HUDEP-2 (cell line): ENCODE results near the gene IDNK.
A peak's percentile ranks its signal among the peaks of the same experiment; 100 is the strongest.

Source experiments
- DNase-seq, 76 experiments: peaks; one replicate each; lab custom pipeline; 2025; ENCODE audit not compliant: unreplicated experiment in 76 of 76; lab: John Stamatoyannopoulos, UW

The IDNK gene

DNA sequence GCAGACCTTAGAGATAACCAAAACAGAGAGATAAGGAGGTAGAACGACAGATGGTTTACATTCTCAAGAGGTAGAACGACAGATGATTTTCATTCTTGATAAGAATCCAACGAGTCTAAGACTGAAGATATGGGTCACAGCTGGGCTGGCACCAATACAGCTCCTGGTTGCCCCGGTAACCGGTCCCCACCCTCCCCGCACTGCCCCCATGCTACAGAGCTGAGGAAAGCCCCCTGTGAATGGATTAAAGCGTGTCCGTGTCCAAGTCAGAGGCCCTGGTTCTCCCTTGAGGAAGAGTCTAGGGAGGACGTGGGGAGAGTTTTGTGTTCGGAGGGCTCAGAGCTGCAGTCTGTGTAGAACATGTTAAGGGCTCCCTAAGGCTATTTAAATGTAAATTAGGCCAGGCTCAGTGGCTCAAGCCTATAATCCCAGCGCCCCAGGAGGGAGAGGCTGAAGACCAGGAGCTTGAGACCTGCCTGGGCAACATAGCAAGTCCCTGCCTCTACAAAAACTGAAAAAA, 8.1 kb downstream of the IDNK start:
- peak in 61 of 76 experiments; percentile 6 to 79 (median 38) for DNase-seq

DNA sequence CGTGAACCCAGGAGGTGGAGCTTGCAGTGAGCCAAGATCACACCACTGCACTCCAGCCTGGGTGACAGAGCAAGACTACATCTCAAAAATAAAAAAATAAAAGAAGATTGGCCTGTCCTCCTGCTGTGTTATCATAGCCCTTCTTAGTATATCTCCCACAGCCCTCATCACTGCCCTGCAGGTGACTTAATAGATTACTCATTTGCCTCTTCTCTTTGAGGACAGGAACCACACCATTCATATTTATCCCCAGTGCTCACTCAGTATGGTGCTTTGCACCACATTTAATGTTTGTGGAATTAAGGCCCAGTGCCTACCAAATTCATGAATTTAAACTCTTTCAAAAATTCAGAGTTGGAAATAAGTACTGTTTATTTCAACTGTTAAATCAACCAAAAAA, 10.3 kb downstream of the IDNK start:
- DNase-seq = peak in 11 of 76 experiments; percentile 3 to 58 (median 22)

DNA sequence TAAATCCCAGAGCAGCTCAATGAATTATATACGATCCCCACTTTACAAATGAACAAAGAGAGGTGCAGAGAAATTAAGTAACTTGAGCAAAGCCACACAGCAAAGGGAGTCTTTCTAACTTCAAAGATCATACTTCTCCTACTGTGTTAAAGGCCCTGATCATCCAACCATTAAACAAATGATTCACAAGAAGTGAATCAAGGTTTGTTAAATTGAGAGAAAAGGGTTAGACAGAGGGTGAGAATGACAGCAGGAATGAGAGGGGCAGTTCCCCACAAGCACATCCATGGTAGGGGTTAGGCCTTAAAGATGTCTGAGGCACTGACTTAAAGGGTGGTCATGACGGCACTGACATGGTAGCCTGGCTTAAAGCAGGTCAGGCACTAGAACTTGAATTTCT, 10.7 kb downstream of the IDNK start:
- DNase-seq = no peak

DNA sequence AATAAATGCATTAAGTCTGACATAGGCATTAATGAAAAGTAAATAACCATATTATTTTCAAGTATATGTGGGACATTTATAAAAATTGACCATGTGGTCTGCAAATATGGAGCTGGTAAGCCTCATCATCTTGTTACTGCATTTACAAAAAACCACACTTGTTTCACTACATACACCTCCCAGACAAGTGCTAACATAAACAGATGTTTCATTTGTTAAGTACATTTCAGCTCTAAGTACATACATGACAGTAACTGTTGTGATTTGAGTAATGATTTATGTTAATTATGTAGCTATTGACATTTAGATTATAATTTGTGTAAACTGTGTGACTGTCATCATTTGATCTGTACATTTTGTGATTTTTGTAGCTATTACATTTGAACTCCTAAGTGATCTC, 13.9 kb downstream of the IDNK start:
- no peak for DNase-seq

DNA sequence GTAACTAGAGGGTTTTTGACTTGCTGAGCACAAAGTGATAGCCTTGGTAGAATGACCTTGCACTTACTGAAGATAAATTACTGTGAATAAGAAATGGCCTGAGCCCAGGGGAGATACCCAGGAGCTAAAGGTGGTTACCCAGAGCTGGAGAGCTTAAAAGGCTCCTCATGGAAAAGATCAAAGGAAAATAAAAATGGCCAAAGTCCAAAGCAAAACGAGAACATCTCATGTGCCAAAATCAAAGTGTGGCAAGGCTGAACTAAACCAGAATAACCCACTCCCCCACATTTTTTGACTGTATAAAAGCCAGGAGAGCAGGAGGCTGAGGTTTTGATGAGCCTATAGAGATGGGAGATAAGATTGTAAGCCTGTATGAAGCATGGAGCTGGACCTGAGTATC, 14.4 kb downstream of the IDNK start:
- DNase-seq = no peak

DNA sequence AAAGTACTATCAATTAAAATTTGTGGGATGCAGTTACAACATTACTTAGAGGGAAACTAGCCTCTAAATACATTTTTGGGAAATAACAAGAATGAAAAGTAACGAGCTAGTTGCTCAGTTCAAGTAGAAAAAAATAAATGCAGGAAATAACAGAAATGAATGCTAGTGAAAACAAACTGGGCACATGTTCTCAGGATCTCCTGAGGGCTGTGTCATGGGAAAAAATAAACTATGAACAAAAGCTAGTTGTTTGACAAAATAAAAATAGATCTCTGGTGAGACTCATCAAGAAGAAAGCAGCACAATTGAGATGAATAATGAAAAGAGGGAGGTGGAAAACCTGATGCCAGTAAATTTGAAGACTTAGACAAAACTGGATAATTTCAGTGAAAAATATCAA, 16.3 kb downstream of the IDNK start:
- no peak for DNase-seq

DNA sequence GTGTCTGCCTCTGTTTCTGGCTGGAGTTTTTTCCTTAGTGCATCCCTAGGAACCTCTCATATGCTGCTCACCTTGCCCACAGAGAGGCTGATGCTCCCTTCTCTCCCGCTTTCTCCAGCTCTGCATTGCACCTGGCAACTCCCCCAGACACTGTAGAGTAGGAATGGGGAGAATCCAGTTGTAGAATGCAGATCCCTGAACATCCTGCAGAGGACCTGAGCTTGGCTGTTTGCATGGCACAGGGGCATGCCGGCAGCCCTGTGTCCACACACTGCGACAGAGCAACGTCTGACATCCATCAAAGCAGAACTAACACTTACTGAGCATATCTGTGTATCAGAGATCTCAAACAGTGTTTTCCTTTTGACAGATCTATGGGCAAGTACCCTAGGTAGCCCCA, 19.9 kb downstream of the IDNK start:
- no peak for DNase-seq

DNA sequence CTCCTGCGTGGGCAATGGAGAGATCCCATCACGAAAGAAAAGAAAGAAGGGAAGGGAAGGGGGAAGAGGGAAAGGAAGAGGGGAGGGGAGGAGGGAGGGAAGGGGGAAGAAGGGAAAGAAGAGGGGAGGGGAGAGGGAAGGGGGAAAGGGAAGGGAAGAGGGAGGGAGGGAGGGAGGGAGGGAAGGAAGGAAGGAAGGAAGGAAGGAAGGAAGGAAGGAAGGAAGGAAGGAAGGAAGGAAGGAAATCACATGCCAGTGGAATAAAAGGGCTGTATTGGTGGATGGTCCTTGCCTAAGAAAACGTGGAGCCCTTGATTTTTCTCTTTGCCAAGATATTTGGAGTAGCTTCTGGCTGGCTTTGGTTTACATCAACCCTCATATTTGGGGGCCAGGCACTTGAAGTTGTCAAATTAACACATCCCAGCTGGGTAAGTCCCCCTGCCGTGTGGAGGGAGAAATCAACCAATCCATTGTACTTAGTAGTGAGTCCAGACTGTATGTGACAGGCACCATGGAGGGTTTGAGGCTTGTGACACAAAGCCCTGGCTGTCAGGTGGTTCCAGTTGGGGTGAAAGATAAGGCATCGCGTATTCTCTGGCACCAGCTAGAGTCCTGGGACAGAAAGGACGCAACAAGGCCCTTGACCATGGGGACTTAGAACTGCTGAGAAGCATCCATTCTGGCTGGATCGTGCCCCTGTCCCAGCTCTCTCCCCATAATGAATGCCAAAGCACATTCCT, 23.7 kb downstream of the IDNK start:
- peak in 2 of 76 experiments; percentile 2 to 12 for DNase-seq

DNA sequence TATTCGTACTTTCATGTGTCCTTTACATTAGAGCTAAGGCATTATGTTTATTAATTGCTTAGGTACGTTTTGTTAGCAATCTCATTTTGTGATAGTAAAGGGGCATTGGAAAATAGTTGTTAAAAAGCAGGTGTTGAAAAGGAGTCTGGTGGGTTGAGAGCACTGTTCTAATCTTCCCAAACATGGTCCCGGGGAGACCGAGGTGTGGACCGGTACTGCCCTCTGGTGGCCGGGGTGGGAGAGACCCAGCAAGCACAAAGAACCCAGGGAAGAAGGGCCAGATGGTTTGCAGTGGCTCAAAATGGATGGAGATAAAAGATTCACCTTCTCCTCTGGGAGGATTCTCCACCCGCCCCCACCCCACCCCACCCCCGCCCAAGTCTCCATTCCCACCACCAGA, 26.1 kb downstream of the IDNK start:
- peak in 68 of 76 experiments; percentile 1 to 80 (median 56) for DNase-seq

DNA sequence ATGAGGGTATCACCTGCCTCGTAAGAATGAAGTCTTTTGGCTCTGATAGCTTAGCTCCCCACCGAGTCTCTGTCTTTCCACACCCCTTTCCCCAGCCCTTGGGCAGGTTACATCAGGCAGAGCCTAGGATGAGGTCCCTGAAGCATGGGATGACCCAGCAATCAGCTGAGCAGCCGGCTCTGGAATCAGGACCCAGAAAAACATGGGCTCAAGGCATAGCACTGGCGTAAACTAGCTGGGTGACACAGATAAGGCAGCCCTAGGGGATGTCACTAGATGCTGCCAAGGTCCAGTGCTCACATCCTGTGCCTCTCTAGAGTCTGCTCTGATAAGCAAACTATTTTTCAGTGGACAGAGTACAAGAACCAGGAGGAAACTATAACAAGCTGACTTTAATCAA, 26.6 kb downstream of the IDNK start:
- peak in 66 of 76 experiments; percentile 3 to 80 (median 41) for DNase-seq

DNA sequence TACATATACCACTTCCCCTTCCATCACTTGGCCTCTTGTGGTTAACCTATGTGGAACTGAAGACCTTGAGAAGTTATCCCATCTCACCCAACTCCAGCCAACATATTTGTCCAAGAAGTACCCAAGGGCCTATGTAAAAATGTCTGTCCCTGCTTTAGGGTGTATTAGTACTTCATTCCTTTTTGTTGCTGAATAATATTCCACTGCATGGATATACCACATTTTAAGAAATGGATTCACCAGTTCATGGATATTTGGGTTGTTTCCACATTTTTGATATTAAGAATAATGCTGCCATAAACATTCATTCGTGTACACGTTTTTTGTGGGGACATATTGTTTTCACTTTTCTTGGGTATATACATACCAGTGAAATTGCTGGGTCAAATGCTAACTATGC, 28.6 kb downstream of the IDNK start:
- no peak for DNase-seq

DNA sequence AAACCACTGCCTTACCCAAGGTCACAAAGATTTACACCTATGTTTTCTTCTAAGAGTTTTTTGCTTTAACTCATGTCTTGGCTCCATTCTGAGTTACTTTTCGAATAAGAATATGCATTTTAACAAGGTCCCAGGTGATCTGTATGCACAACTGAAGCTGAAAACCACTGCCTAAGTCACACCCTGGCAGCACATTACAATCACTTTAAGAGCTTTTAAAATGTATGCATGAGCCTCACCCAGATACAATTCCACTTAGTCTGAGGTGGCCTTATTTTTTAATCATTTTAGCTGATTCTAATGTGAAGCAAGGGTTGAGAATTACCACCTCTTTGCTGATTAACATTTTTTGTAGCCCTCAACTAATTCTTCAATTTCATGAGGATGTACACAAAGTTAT, 29.5 kb downstream of the IDNK start:
- no peak for DNase-seq

DNA sequence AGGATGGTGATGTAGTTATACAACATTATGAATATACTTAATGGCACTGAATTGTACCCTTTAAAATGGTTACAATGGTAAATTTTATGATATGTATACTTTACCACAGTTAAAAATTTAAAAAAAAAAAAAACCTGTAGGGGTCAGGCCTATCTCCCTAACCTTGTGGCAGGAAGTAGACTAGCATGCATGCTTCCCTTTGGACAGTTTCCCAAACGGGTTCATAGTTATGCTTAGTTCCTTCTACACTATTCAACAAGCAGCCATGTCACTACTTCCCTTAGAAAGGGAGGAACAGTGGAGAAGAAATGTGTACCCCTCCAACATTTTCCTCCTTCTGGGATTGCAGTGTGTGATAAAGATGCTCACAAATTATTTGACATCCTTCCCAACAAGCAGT, 32.5 kb downstream of the IDNK start:
- no peak for DNase-seq

DNA sequence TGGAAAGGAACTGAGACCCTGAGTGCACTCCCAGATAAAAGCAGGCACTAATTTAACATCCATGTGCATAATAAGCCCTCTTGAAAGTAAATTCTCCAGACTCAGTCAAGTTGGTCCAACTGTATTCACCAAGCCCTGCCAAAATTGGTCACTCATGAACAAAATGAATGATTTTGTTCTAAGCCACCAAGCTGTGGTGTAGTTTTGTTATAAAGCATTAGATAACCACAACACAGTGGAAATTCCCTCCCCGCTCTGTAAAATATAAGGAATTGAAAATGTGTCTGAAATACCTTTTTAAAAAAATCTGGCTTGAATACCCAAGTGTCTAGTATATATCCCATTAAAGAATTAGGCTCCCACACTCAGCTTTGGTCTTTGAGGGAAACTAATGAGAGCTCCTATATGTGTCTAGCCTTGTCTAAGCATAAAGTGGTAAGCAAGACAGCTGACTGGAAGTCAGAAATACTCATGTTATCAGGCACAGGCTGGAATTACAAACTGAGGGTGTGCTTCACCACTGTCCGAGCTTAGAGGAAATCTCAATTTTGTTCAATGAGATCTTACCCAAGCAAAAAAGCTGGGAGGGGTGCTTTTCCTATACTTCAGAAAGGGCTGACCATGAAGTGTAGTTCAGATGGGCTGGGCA, 33.2 kb downstream of the IDNK start:
- no peak for DNase-seq

DNA sequence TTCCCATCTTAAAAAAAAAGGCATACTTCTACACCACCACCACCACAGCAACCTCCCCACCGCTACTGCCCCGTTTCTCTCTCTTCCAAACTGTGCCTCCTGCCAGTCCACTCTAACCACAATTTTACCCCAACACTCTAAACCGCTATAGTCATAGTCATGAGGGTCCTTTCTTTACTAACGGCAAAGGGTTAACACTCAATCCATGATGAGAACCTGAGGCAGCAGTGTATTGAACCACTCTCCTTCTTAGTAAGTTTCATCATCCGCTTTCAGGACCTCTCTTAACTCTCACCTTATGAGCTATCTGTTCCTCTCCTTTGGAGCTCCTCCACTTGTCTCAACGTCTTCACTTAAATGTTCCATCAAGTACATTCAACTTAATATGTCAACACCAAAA, 34.0 kb downstream of the IDNK start:
- no peak for DNase-seq

DNA sequence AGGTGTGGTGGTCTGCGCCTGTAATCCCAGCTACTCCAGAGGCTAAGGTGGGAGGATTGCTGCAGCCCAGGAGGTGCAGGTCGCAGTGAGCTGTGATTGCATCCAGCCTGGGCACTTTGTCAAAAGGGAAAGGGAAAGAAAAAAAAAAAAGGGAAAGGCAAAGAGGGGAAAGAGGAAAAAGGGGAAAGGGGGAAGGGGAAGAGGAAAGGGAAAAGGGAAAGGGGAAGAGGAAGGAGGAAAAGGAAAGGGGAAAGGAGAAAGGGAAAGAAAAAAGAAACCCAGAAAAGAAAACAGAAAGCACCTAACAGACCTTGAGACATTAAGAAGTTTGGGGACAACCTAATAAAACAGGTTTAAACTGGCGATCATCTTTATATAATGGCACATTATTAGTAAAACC, 40.0 kb downstream of the IDNK start:
- no peak for DNase-seq

DNA sequence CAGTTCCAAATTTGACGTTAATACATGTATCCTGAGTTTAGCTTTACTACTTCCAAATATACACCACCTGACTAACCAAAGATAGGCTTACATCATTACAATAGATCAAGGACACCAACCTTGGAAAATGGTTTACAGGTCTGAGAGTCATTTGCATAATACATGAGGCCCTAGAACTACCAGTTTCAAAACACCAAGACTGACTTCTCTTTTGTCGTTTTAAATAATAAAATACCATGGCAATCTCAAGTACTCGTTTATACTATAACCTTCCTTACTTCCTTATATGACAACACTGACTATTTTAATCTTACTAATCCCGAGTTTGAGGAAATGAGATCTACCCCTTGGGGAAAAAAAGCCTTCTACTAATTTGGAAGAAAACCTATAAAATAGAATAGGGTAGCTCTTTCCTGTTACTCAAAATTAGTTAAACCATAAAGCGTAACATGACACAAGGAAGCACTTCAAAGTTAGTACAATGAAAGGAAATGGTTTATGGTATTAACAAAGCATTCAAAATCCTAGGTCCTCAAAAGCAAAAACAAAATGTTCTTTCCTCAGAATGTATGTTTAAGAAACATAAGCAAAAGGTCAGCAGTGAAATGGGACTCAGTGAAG, 42.7 kb downstream of the IDNK start:
- DNase-seq = no peak

DNA sequence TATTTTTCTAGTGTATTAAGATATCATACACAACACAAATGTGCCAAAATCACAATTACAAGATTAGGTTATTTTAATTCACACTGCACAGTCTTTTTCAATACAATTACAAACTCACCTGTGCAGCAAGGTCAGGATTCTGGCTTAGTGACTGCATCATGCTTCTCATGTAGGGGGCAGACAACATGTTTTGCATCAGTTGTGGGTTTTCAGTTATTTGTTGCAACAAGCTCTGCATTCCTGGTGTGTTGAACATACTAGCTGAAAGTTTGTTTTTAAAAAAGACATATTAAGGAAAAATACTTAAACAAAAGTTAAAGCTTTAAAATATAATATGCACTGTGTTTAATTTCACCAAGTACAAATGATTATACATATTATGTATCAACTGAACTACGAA, 46.1 kb downstream of the IDNK start:
- no peak for DNase-seq

DNA sequence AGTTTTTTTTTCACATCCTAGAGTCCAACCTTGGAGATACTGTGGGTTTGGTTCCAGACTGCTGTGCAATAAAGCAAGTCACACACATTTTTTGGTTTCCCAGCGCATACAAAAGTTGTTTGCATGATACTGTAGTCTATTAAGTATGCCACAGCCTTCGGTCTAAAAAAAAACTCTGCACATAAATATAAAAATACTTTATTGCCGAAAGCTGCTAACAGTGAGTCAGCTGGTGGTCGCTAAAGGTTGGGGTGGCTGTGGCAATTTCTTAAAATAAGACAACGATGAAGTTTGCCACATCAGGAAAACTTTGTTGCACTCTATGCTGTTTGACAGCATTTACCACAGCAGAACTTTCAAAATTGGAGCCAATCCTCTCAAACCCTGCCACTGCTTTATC, 47.4 kb downstream of the IDNK start:
- no peak for DNase-seq

DNA sequence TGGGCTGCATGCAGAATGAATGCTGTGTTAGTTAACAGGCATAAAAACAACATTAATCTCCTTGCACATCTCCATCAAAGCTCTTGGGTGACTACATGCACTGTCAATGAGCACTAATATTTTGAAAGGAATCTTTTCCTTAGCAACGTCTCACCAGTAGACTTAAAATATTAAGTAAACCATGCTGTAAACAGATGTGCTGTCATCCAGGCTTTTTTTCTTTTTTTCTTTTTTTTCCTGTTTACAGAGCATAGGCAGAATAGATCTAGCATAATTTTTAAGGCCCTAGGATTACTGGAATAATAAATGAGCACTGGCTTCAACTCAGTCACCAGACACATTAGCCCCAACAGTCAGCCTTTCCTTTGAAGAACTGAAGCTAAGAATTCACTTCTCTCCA, 48.5 kb downstream of the IDNK start:
- no peak for DNase-seq

DNA sequence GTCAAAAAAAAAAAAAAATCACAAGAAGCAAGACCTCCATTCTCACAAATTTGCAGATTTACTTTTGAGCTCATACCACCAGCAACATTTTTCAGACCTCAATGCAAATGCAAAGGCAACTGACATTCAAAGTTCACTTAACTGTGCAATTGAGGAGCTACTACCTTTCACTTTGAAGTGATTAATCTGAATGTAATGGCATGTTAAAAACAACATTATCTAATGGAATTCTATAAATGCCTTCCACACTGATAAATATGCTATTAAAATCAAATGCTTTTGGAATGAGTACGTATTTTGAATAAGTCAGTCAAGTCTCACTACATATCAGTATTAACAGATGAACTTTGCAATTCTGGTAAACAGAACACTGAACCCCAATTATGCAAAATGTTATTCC, 52.5 kb downstream of the IDNK start:
- DNase-seq = no peak

DNA sequence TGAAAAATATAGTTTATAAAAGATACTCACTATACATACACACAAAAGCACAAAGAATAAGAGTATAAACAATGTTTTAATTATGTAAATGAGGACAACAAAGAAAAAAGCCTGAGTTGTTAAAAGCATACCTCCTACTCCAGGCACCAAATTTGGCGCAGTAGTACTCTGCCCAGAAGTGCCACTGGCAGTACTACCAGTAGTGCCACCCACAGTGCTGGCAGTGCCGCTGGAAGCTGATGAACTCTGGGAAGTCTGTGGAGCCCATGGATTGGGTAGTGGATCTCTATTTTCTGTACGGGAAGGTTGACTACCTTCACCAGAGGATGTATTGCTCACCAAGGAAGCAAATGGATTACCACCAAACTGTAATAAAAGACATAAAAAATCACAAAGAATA, 54.7 kb downstream of the IDNK start:
- no peak for DNase-seq
